Fibroblast of lung (primary cell): ENCODE measurements around the gene ANXA4. TPM values are rescaled to one million over a fixed set of nuclear protein-coding genes. Genes with fewer than 3 reads are reported as not detected.

Experiments used
- DNase-seq, 2 donors: peaks; one replicate each; pipeline versions ENCODE4 v3.0.0 to v3.0.0-alpha.2; 2010; ENCODE audit warnings: low read depth in 2 of 2
- H2AFZ ChIP-seq: 2 replicates; pipeline ENCODE4 v1.5.1; 2012; ENCODE audit warnings: low read length, control low read depth, inconsistent platforms
- H3K27ac ChIP-seq: 2 replicates; pipeline ENCODE4 v1.5.1; 2011; ENCODE audit warnings: low read length, control low read depth; ENCODE audit not compliant: insufficient read depth
- H3K27me3 ChIP-seq: 2 replicates; pipeline ENCODE4 v1.5.1; 2011; ENCODE audit warnings: mild to moderate bottlenecking, low read length; ENCODE audit not compliant: control insufficient read depth, insufficient read depth
- H3K36me3 ChIP-seq: 2 replicates; pipeline ENCODE4 v1.5.1; 2011; ENCODE audit warnings: low read length; ENCODE audit not compliant: control insufficient read depth, insufficient read depth
- H3K4me1 ChIP-seq: 2 replicates; pipeline ENCODE4 v1.5.1; 2011; ENCODE audit warnings: low read length; ENCODE audit not compliant: control insufficient read depth, insufficient read depth; ENCODE audit errors: extremely low read depth
- H3K4me2 ChIP-seq: 2 replicates; pipeline ENCODE4 v1.5.1; 2011; ENCODE audit warnings: low read length, control low read depth; ENCODE audit not compliant: insufficient read depth; ENCODE audit errors: extremely low read depth
- H3K4me3 ChIP-seq, 4 experiments: fragments of 200-600 bp in 1 of 4; sonication (generic) in 1 of 4; replicated peaks in 1 of 4; 2 replicates each; pipeline ENCODE4 v1.5.1; 2011 to 2016; ENCODE audit warnings: low read length in 4 of 4, low read depth in 3 of 4, mild to moderate bottlenecking in 3 of 4, control low read depth in 2 of 4, inconsistent platforms in 1 of 4, mixed read lengths in 1 of 4; ENCODE audit not compliant: insufficient read depth in 1 of 4; ENCODE audit errors: control extremely low read depth in 1 of 4
- H3K79me2 ChIP-seq: 2 replicates; pipeline ENCODE4 v1.5.1; 2012; ENCODE audit warnings: mild to moderate bottlenecking, low read length, inconsistent platforms; ENCODE audit not compliant: control insufficient read depth, insufficient read depth
- H3K9ac ChIP-seq: 2 replicates; pipeline ENCODE4 v1.5.1; 2011; ENCODE audit warnings: mild to moderate bottlenecking, low read length, control low read depth; ENCODE audit not compliant: insufficient read depth
- H3K9me3 ChIP-seq: 2 replicates; pipeline ENCODE4 v1.5.1; 2012; ENCODE audit warnings: low read depth, low read length; ENCODE audit not compliant: control insufficient read depth, insufficient read depth
- H4K20me1 ChIP-seq: 2 replicates; pipeline ENCODE4 v1.5.1; 2011; ENCODE audit warnings: low read length; ENCODE audit not compliant: control insufficient read depth, insufficient read depth; ENCODE audit errors: extremely low read depth
- CTCF ChIP-seq, 2 donors: IDR thresholded peaks in 1 of 2; conservative IDR thresholded peaks in 1 of 2; 1 replicate in 1 of 2; 2 replicates in 1 of 2; pipeline ENCODE4 v1.5.1; 2011 to 2012; ENCODE audit warnings: low read length in 2 of 2, control low read depth in 1 of 2, inconsistent platforms in 1 of 2, low read depth in 1 of 2, mild to moderate bottlenecking in 1 of 2
- EZH2 ChIP-seq: IDR thresholded peaks from 2 replicates; pipeline ENCODE4 v1.5.1; 2012; ENCODE audit warnings: low read length, control low read depth, mild to moderate bottlenecking; ENCODE audit errors: missing control alignments
- polyA plus RNA-seq, 2 donors: library from polyadenylated mRNA; depleted of rRNA in 1 of 2; stranded (reverse) in 1 of 2; unstranded in 1 of 2; fragments of >200 nt; gene quantifications; 2 replicates each; pipeline ENCODE4 v1.2.1, GENCODE V29; 2011 to 2012; ENCODE audit warnings: missing spikeins in 1 of 2
- total RNA-seq: library from RNA; depleted of rRNA; stranded (reverse); fragments of >200 nt; gene quantifications from 2 replicates; pipeline ENCODE4 v1.2.1, GENCODE V29; 2014

The ANXA4 gene
- total and polyA plus RNA-seq, 2 donors (not counting 1 experiment from before 2014, with no cell fraction given): 98.4 to 114 TPM

- H3K27ac ChIP-seq: no peak overlapping the region
- H3K36me3 ChIP-seq: no peaks in the 10 kb centered on the region
- H3K4me3 ChIP-seq: no peak overlapping the region
- no peak overlapping the region for H2AFZ ChIP-seq
- H3K27me3 ChIP-seq: no peaks in the 10 kb centered on the region
- no peak overlapping the region for H3K9ac ChIP-seq
- no peaks in the 10 kb centered on the region for H4K20me1 ChIP-seq
- H3K79me2 ChIP-seq: peaks cover 14% of the 10 kb centered on the region
- TF ChIP-seq EZH2: no peak
- no peak for TF ChIP-seq CTCF (conservative IDR thresholded peaks at IDR 0.05 in 1 of 2, IDR thresholded peaks at IDR 0.05 in 1 of 2; ENCODE audit: low read depth in 1 of 2, low read length in 2 of 2)
- H3K4me1 ChIP-seq: no peaks in the 10 kb centered on the region
- no peak for DNase-seq
- H3K9me3 ChIP-seq: no peaks in the 10 kb centered on the region
- H3K4me2 ChIP-seq: no peak overlapping the region
Measured at GRCh38 chr2:69836316-69836715, 94.4 kb downstream of the ANXA4 start.

GRCh38 chr2:69837533-69837932 is 95.6 kb downstream of the ANXA4 start:
- H3K4me2 ChIP-seq: no peak overlapping the region
- H3K9ac ChIP-seq: no peak overlapping the region
- peaks cover 5% of the 10 kb centered on the region for H3K79me2 ChIP-seq
- no peaks in the 10 kb centered on the region for H3K36me3 ChIP-seq
- no peaks in the 10 kb centered on the region for H3K4me1 ChIP-seq
- no peaks in the 10 kb centered on the region for H4K20me1 ChIP-seq
- no peaks in the 10 kb centered on the region for H3K27me3 ChIP-seq
- no peaks in the 10 kb centered on the region for H3K9me3 ChIP-seq
- DNase-seq: no peak
- H3K27ac ChIP-seq: no peak overlapping the region
- no peak for TF ChIP-seq EZH2
- no peak for TF ChIP-seq CTCF (conservative IDR thresholded peaks at IDR 0.05 in 1 of 2, IDR thresholded peaks at IDR 0.05 in 1 of 2; ENCODE audit: low read depth in 1 of 2, low read length in 2 of 2)
- H3K4me3 ChIP-seq: no peak overlapping the region
- no peak overlapping the region for H2AFZ ChIP-seq

- peaks cover 4% of the 10 kb centered on the region for H3K36me3 ChIP-seq
- no peak overlapping the region for H3K27ac ChIP-seq
- H3K9ac ChIP-seq: no peak overlapping the region
- H4K20me1 ChIP-seq: no peaks in the 10 kb centered on the region
- H3K27me3 ChIP-seq: no peaks in the 10 kb centered on the region
- no peak overlapping the region for H3K4me2 ChIP-seq
- TF ChIP-seq CTCF (conservative IDR thresholded peaks at IDR 0.05 in 1 of 2, IDR thresholded peaks at IDR 0.05 in 1 of 2; ENCODE audit: low read depth in 1 of 2, low read length in 2 of 2) (no peak), EZH2 (no peak)
- DNase-seq: no peak
- H3K9me3 ChIP-seq: no peaks in the 10 kb centered on the region
- no peaks in the 10 kb centered on the region for H3K4me1 ChIP-seq
- no peak overlapping the region for H3K4me3 ChIP-seq
- no peaks in the 10 kb centered on the region for H3K79me2 ChIP-seq
- no peak overlapping the region for H2AFZ ChIP-seq
Measured at GRCh38 chr2:69843993-69844392, 102.1 kb downstream of the ANXA4 start.
